Psoas muscle (tissue), 8 donors: ENCODE results near the gene PLCD4. TPM values are rescaled to one million over a fixed set of nuclear protein-coding genes. Genes with fewer than 3 reads are reported as not detected.

Experiments
- ATAC-seq, 4 donors: fragments of 200-7000 bp; cut with Tn5 transposase; one replicate each; pipeline ENCODE4 v1.9.1; 2020; ENCODE audit warnings: moderate library complexity in 3 of 4, mild to moderate bottlenecking in 2 of 4
- DNase-seq, 2 donors: peaks; one replicate each; pipeline ENCODE4 v3.0.0-alpha.2; 2020
- H3K27ac ChIP-seq: fragments of 200-600 bp; one replicate; pipeline ENCODE4 v1.8.0; 2022
- H3K27me3 ChIP-seq, 3 donors: fragments of 200-600 bp in 1 of 3; one replicate each; pipeline versions ENCODE4 v1.6.1 to v1.8.0; 2013 to 2022; ENCODE audit warnings: low read length in 2 of 3, mild to moderate bottlenecking in 2 of 3, moderate library complexity in 1 of 3; ENCODE audit not compliant: insufficient read depth in 3 of 3
- H3K36me3 ChIP-seq, 2 donors: fragments of 200-600 bp in 1 of 2; one replicate each; pipeline versions ENCODE4 v1.6.1 to v1.8.0; 2013 to 2022; ENCODE audit warnings: low read depth in 1 of 2, mild to moderate bottlenecking in 1 of 2, moderate library complexity in 1 of 2; ENCODE audit not compliant: insufficient read depth in 1 of 2
- H3K4me1 ChIP-seq: fragments of 200-600 bp; one replicate; pipeline ENCODE4 v1.8.0; 2022
- H3K4me3 ChIP-seq: fragments of 200-600 bp; one replicate; pipeline ENCODE4 v1.8.0; 2022; ENCODE audit warnings: mild to moderate bottlenecking
- H3K9me3 ChIP-seq: fragments of 200-600 bp; one replicate; pipeline ENCODE4 v1.8.0; 2022
- WGBS, 3 donors: extraction: QIAGEN DNeasy Blood & Tissue Kit; methylation state at CpG; one replicate each; pipeline versions ENCODE4 v1.1.6 to v1.1.7; 2013; 5-methylcytosine and 5-hydroxymethylcytosine counted together
- intact Hi-C, 2 donors: fragments of 100-400 bp; cut with DNase I; formaldehyde crosslinking; loops; one replicate each; pipeline versions ENCODE4 v1.11.0 to v1.14.2; 2022
- polyA plus RNA-seq, 3 donors: library from polyadenylated mRNA; stranded (reverse); fragments of 200-250 nt; gene quantifications; one replicate each; pipeline ENCODE4 v1.2.3, GENCODE V29; 2013
- total RNA-seq, 4 donors: library from RNA; stranded (reverse); fragmentation: NEBNext Ultra II Directional in 2 of 4; extraction: Animal tissue kit (Norgen Biotek cat#: 25700) in 2 of 4; gene quantifications; one replicate each; pipeline versions ENCODE4 v1.2.1 to v1.2.4, GENCODE V29; 2021 to 2023
- TF ChIP-seq, protein P1 (sequence below): fragments of 200-600 bp; IDR thresholded peaks from one replicate; pipeline ENCODE4 v1.8.0; 2022; ENCODE audit warnings: antibody characterized with exemption
- donor health status: healthy with polysubstance abuse.
- donor health status: DM: no; HTN: no; CAD: no; lungs with moderate emphysema.
- donor health status: Bipolar disorder and iron deficiency.
- donor health status: healthy.
- donor health status: DM: yes; HTN: yes; CAD: no.
- donor health status: DM: no; HTN: no; CAD: no.
- donor health status: DM: no; HTN: no; CAD: no.
- donor health status: DM: yes; HTN: yes; CAD: no.

PLCD4 gene
- total and polyA plus RNA-seq, 7 donors = 1.4 to 85.2 (median 38.0) TPM

DNA sequence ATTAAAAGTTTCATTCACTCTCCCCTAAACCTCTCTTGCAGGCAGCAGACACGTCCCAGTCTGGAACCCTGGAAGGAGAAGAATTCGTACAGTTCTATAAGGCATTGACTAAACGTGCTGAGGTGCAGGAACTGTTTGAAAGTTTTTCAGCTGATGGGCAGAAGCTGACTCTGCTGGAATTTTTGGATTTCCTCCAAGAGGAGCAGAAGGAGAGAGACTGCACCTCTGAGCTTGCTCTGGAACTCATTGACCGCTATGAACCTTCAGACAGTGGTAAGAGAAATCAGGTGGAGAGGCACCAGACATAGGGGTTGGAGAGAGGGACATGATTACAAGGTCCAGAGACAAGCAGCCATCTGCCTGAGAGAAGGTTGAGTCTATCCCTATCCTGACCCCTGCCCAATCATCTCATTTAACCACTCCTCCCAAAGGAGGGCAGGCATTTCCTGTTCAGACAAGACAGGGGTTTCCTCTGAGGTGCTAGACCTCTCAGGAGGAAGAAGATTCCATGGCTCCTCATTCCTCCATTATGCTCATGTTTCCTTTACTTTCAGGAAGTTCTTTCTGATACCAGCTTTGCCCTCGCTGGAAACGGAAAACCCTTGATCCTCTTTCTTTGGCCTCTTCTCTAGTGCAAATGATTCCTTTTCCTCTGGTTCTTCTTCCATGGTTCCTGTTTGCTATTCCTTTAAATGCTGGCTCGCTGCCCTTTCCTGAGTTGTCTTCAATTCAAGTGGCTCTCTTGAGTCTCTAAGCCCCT is 15.1 kb downstream of the PLCD4 start:
- no peak for DNase-seq
- intact Hi-C loops = no loop called here
- WGBS, 3 donors = 38 to 52% (median 43%) methylated on average over 7 of the region's 7 CpGs
- peak; percentile 34 to 56 (median 40) for ATAC-seq
- Histone ChIP-seq H3K4me3 (no peak overlapping the region), H3K27me3 (no peaks in the 10 kb centered on the region), H3K4me1 (peaks cover 21% of the 10 kb centered on the region), H3K9me3 (no peaks in the 10 kb centered on the region), H3K27ac (peak overlapping the region; percentile 42), H3K36me3 (peaks cover 2 to 91% of the 10 kb centered on the region in 2 donors)
- TF ChIP-seq, protein P1, sequence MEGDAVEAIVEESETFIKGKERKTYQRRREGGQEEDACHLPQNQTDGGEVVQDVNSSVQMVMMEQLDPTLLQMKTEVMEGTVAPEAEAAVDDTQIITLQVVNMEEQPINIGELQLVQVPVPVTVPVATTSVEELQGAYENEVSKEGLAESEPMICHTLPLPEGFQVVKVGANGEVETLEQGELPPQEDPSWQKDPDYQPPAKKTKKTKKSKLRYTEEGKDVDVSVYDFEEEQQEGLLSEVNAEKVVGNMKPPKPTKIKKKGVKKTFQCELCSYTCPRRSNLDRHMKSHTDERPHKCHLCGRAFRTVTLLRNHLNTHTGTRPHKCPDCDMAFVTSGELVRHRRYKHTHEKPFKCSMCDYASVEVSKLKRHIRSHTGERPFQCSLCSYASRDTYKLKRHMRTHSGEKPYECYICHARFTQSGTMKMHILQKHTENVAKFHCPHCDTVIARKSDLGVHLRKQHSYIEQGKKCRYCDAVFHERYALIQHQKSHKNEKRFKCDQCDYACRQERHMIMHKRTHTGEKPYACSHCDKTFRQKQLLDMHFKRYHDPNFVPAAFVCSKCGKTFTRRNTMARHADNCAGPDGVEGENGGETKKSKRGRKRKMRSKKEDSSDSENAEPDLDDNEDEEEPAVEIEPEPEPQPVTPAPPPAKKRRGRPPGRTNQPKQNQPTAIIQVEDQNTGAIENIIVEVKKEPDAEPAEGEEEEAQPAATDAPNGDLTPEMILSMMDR = no peak

DNA sequence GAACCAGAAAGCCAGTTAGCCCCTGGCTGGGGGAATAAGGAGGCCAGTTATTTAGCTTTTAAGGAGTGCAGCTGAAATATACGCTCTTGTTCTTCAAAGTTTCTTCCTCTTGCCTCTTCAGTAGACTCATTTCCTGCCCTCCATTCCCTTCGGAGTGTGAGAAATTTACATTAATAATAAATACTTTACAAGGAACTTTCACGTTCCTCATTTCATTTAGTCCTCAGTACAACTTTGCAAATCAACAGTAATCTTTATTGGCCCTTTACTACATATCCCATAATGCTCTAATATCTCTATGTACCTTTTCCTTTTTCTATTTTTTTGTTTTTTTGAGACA is 15.6 kb downstream of the PLCD4 start:
- H3K9me3 ChIP-seq = no peaks in the 10 kb centered on the region
- H3K27ac ChIP-seq = peak overlapping the region; percentile 42
- intact Hi-C loops = no loop called here
- peaks cover 2 to 91% of the 10 kb centered on the region in 2 donors for H3K36me3 ChIP-seq
- H3K4me1 ChIP-seq = peaks cover 21% of the 10 kb centered on the region
- H3K4me3 ChIP-seq = no peak overlapping the region
- ATAC-seq (no peak), DNase-seq (no peak)
- no peaks in the 10 kb centered on the region for H3K27me3 ChIP-seq
- TF ChIP-seq, protein P1 = no peak
- 63 to 73% (median 64%) methylated on average over 3 of the region's 3 CpGs for WGBS, 3 donors

DNA sequence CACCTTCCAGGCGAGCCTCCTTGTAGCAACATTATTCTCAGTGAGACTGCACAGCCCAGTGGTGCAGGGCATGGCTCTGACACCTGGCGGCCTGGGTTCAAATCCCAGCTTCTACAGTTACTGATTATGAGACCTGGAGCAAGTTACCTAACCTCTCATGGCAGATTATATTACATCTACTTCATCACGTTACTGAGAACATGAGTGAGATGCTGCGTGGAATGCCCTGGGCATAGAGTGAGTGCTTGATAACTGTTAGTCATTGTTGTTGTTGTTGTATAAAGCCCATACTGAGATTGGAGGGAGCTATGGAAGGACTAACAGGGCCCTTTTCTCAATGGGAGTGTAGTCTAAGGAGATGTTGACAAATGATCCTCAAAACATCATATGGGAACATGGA is 18.7 kb downstream of the PLCD4 start:
- H3K4me3 ChIP-seq = no peak overlapping the region
- intact Hi-C loops = no loop called here
- ATAC-seq = peak in 2 of 4 donors; percentile 27 to 35

DNA sequence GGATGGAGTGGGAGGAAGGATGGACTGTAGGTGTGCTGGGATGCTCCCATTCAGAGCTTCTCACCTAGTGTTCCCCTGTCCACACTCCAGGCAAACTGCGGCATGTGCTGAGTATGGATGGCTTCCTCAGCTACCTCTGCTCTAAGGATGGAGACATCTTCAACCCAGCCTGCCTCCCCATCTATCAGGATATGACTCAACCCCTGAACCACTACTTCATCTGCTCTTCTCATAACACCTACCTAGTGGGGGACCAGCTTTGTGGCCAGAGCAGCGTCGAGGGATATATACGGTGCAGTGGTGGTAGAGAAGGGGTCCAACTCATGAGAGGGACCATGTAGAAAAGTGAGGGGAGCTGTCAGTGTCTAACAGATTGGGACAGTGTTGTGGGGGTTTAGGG is 20.2 kb downstream of the PLCD4 start:
- 89 to 92% (median 92%) methylated on average over 4 of the region's 4 CpGs for WGBS, 3 donors
- DNase-seq = no peak
- H3K27me3 ChIP-seq = no peaks in the 10 kb centered on the region
- intact Hi-C loops = no loop called here
- H3K4me1 ChIP-seq = peaks cover 7% of the 10 kb centered on the region
- ATAC-seq = no peak
- no peak overlapping the region for H3K4me3 ChIP-seq
- no peak overlapping the region for H3K27ac ChIP-seq
- TF ChIP-seq, protein P1 = no peak
- H3K9me3 ChIP-seq = no peaks in the 10 kb centered on the region
- peaks cover 6 to 96% of the 10 kb centered on the region in 2 donors for H3K36me3 ChIP-seq

More for the DNA sequence above, 18.7 kb downstream of the PLCD4 start:
- H3K9me3 ChIP-seq = no peaks in the 10 kb centered on the region
- DNase-seq = no peak
- WGBS, 3 donors = 59 to 82% (median 60%) methylated on average over 4 of the region's 4 CpGs
- no peak overlapping the region for H3K27ac ChIP-seq
- TF ChIP-seq, protein P1 = no peak
- H3K4me1 ChIP-seq = peaks cover 17% of the 10 kb centered on the region
- peaks cover 5 to 94% of the 10 kb centered on the region in 2 donors for H3K36me3 ChIP-seq
- no peaks in the 10 kb centered on the region for H3K27me3 ChIP-seq

DNA sequence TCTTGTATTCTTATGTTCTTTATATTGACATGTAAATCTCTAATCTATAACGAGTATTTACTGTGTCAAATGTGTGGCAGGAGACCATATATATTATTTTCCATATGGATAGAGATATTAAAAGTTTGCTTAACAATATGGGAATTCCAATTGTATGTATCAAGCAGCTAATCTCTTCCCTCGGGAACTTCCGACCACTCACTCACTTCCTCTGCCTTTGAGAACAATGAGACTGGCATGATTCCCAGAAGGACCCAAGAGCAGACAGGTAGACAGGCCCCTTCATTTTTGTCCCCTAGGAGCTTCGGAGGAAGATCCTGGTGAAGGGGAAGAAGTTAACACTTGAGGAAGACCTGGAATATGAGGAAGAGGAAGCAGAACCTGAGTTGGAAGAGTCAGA is 24.1 kb downstream of the PLCD4 start:
- Histone ChIP-seq H3K9me3 (no peaks in the 10 kb centered on the region), H3K27me3 (no peaks in the 10 kb centered on the region), H3K4me3 (no peak overlapping the region), H3K36me3 (peaks cover 14 to 97% of the 10 kb centered on the region in 2 donors), H3K4me1 (no peaks in the 10 kb centered on the region), H3K27ac (no peak overlapping the region)
- TF ChIP-seq, protein P1 = no peak
- DNase-seq (no peak), ATAC-seq (no peak)
- intact Hi-C loops = no loop called here
- WGBS, 3 donors = 67 to 69% (median 67%) methylated on average over 4 of the region's 4 CpGs
